Calu3 (cell line): Measurements from ENCODE around the gene ACSM5. TPM values are rescaled to one million over a fixed set of nuclear protein-coding genes. Genes with fewer than 3 reads are reported as not detected.

Experiments used
- BruUV-seq: library from RNA; stranded (reverse); fragments of 400-500 nt; replicated peaks from 2 replicates; lab custom pipeline; 2021; lab: Mats Ljungman, UMichigan
- CTCF ChIA-PET: fragments of 300-600 bp; sonication (Branson Sonifier 250); formaldehyde crosslinking; loops from one replicate; lab custom pipeline; 2022; ENCODE audit warnings: antibody characterized with exemption; lab: Charles Lee
- DNase-seq: peaks from one replicate; pipeline ENCODE4 v3.0.0; 2022
- H3K27ac Mint-ChIP-seq: one replicate; pipeline ENCODE4 v1.8.0; 2022; ENCODE audit warnings: mixed read lengths; ENCODE audit not compliant: unreplicated experiment
- H3K27me3 Mint-ChIP-seq: one replicate; pipeline ENCODE4 v1.8.0; 2022; ENCODE audit warnings: mixed read lengths; ENCODE audit not compliant: unreplicated experiment
- H3K36me3 Mint-ChIP-seq: one replicate; pipeline ENCODE4 v1.8.0; 2022; ENCODE audit warnings: mild to moderate bottlenecking, moderate library complexity, mixed read lengths; ENCODE audit not compliant: insufficient read depth, unreplicated experiment
- H3K4me1 Mint-ChIP-seq: one replicate; pipeline ENCODE4 v1.8.0; 2022; ENCODE audit warnings: mild to moderate bottlenecking, low read depth, mixed read lengths; ENCODE audit not compliant: unreplicated experiment
- H3K4me3 Mint-ChIP-seq: one replicate; pipeline ENCODE4 v1.8.0; 2022; ENCODE audit warnings: mild to moderate bottlenecking, low read depth, moderate library complexity, mixed read lengths; ENCODE audit not compliant: unreplicated experiment
- H3K9me3 Mint-ChIP-seq: one replicate; pipeline ENCODE4 v1.8.0; 2022; ENCODE audit warnings: low read depth, mixed read lengths; ENCODE audit not compliant: unreplicated experiment
- intact Hi-C: fragments of 100-400 bp; cut with micrococcal nuclease; formaldehyde crosslinking; loops from one replicate; pipeline ENCODE4 v1.10.0; 2022; ENCODE audit not compliant: unreplicated experiment
- total RNA-seq: library from RNA; stranded (reverse); gene quantifications from 2 replicates; pipeline ENCODE4 v1.2.3, GENCODE V29; 2022
- TF ChIP-seq, protein P1 (sequence below): fragments of 200-600 bp; IDR thresholded peaks from one replicate; pipeline ENCODE4 v1.8.0; 2022; ENCODE audit warnings: antibody characterized with exemption; ENCODE audit not compliant: unreplicated experiment

Gene ACSM5
- total RNA-seq, 1 experiment from 2014 or later, result not detected

DNA sequence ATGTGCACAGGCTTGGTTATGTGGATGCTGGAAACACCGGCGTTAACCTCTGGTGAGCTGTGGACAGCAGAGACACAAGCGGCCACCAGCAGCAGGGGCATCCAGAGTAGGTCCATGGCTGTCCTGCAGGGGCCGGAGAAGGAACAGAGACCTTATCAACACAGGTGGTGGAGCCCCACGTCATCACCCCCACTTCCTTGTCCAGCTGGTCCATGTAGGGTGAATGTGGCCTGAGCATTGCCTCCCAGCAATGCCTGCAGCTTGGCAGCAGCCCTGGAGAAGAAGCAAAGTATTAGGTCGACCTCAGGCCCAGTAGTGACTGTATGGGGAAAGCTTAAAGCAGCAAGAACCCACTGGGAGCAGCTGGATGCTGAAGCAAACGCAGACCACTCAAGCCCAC is 10.1 kb upstream of the ACSM5 start:
- H3K9me3 Mint-ChIP-seq, result no peaks in the 10 kb centered on the region
- CTCF ChIA-PET, result no interaction called here

GRCh38 chr16:20401066-20401465 is 8.3 kb upstream of the ACSM5 start:
- Mint-ChIP-seq H3K36me3 (no peaks in the 10 kb centered on the region), H3K27me3 (peaks cover 26% of the 10 kb centered on the region), H3K4me1 (no peaks in the 10 kb centered on the region), H3K4me3 (no peak overlapping the region), H3K9me3 (no peaks in the 10 kb centered on the region), H3K27ac (no peak overlapping the region)
- BruUV-seq, result no TSS peak
- TF ChIP-seq, protein P1, sequence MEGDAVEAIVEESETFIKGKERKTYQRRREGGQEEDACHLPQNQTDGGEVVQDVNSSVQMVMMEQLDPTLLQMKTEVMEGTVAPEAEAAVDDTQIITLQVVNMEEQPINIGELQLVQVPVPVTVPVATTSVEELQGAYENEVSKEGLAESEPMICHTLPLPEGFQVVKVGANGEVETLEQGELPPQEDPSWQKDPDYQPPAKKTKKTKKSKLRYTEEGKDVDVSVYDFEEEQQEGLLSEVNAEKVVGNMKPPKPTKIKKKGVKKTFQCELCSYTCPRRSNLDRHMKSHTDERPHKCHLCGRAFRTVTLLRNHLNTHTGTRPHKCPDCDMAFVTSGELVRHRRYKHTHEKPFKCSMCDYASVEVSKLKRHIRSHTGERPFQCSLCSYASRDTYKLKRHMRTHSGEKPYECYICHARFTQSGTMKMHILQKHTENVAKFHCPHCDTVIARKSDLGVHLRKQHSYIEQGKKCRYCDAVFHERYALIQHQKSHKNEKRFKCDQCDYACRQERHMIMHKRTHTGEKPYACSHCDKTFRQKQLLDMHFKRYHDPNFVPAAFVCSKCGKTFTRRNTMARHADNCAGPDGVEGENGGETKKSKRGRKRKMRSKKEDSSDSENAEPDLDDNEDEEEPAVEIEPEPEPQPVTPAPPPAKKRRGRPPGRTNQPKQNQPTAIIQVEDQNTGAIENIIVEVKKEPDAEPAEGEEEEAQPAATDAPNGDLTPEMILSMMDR, result no peak
- no peak for DNase-seq
- intact Hi-C loops, result no loop called here
- CTCF ChIA-PET, result no interaction called here

More for the DNA sequence above, 10.1 kb upstream of the ACSM5 start:
- Mint-ChIP-seq H3K36me3 (no peaks in the 10 kb centered on the region), H3K4me3 (no peak overlapping the region), H3K27me3 (peaks cover 25% of the 10 kb centered on the region), H3K27ac (no peak overlapping the region), H3K4me1 (no peaks in the 10 kb centered on the region)
- TF ChIP-seq, protein P1, result no peak
- DNase-seq, result no peak
- no TSS peak for BruUV-seq
- intact Hi-C loops, result no loop called here

GRCh38 chr16:20401475-20402016 is 7.8 kb upstream of the ACSM5 start:
- Mint-ChIP-seq H3K9me3 (no peaks in the 10 kb centered on the region), H3K27ac (no peak overlapping the region), H3K4me3 (no peak overlapping the region), H3K4me1 (no peaks in the 10 kb centered on the region), H3K27me3 (peaks cover 26% of the 10 kb centered on the region), H3K36me3 (no peaks in the 10 kb centered on the region)
- DNase-seq, result no peak
- CTCF ChIA-PET, result no interaction called here
- intact Hi-C loops, result no loop called here
- BruUV-seq, result no TSS peak
- TF ChIP-seq, protein P1, result no peak

DNA sequence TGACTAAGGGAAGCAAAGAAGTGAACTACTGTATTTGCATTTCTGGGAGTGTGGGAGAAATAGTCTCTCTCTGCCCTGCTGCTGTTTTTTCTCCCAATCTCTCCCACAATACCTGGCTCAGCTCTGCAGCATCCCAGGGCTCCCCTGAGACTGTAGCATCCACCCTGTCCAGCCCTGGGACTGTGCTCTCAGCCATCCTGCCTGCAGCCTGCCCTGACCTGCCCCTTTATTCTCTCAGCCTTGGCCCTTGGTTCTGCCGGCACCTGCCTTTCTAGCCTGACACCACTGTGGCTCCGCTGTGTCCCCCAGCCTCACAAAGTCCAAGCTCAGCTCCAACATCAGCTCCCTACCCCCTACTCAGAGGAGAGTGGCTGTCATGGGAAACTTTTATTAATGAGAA is 6.7 kb upstream of the ACSM5 start:
- Mint-ChIP-seq H3K36me3 (no peaks in the 10 kb centered on the region), H3K27me3 (peaks cover 26% of the 10 kb centered on the region), H3K27ac (no peak overlapping the region), H3K4me1 (no peaks in the 10 kb centered on the region), H3K9me3 (no peaks in the 10 kb centered on the region), H3K4me3 (no peak overlapping the region)
- no peak for DNase-seq
- BruUV-seq, result no TSS peak
- CTCF ChIA-PET, result interaction anchor here (0.5 kb wide), 1 partner anchor 233 kb away, joined by 5 read pairs; no protein-coding TSS in a partner anchor
- intact Hi-C loops, result no loop called here
- TF ChIP-seq, protein P1, result no peak
